Mesothelial cell of epicardium (in vitro differentiated cells): ENCODE measurements around the gene MED13. TPM values are rescaled to one million over a fixed set of nuclear protein-coding genes. Genes with fewer than 3 reads are reported as not detected.

Experiments used
- DNase-seq, 2 experiments: peaks; one replicate each; pipeline ENCODE4 v3.0.0; 2021; ENCODE audit warnings: low spot score in 2 of 2; ENCODE audit not compliant: unreplicated experiment in 2 of 2
- H3K27ac Mint-ChIP-seq: 2 replicates; pipeline ENCODE4 v1.8.0; 2021; ENCODE audit warnings: mixed read lengths
- H3K27me3 Mint-ChIP-seq: 2 replicates; pipeline ENCODE4 v1.8.0; 2021; ENCODE audit warnings: low read depth, mixed read lengths
- H3K36me3 Mint-ChIP-seq: 2 replicates; pipeline ENCODE4 v1.8.0; 2021; ENCODE audit warnings: mixed read lengths
- H3K4me1 Mint-ChIP-seq: 2 replicates; pipeline ENCODE4 v1.8.0; 2021; ENCODE audit warnings: mixed read lengths
- H3K4me3 Mint-ChIP-seq: 2 replicates; pipeline ENCODE4 v1.8.0; 2021; ENCODE audit warnings: mild to moderate bottlenecking, moderate library complexity, mixed read lengths
- H3K9me3 Mint-ChIP-seq: 2 replicates; pipeline ENCODE4 v1.8.0; 2021; ENCODE audit warnings: mixed read lengths
- CTCF ChIP-seq: fragments of 200-600 bp; sonication (generic); IDR thresholded peaks from one replicate; pipeline ENCODE4 v1.5.0; 2021; ENCODE audit warnings: antibody characterized with exemption; ENCODE audit not compliant: unreplicated experiment
- total RNA-seq: library from RNA; stranded (reverse); gene quantifications from 3 replicates; pipeline ENCODE4 v1.2.1, GENCODE V29; 2021

The MED13 gene
- total RNA-seq, 1 donor from 2014 or later = 73.0 TPM

- Mint-ChIP-seq H3K4me1 (no peaks in the 10 kb centered on the region), H3K36me3 (no peaks in the 10 kb centered on the region)
Observed at GRCh38 chr17:62092784-62093183, 27.7 kb upstream of the MED13 start.

GRCh38 chr17:62091804-62092203 lies 26.7 kb upstream of the MED13 start:
- no peak for TF ChIP-seq CTCF
- no peak overlapping the region for H3K4me3 Mint-ChIP-seq
- peaks cover 6% of the 10 kb centered on the region for H3K27me3 Mint-ChIP-seq
- H3K4me1 Mint-ChIP-seq = no peaks in the 10 kb centered on the region
- no peak overlapping the region for H3K27ac Mint-ChIP-seq
- H3K36me3 Mint-ChIP-seq = no peaks in the 10 kb centered on the region
- no peak for DNase-seq
- H3K9me3 Mint-ChIP-seq = no peaks in the 10 kb centered on the region

More at GRCh38 chr17:62092784-62093183, 27.7 kb upstream of the MED13 start:
- no peaks in the 10 kb centered on the region for H3K9me3 Mint-ChIP-seq
- no peak for DNase-seq
- no peak overlapping the region for H3K27ac Mint-ChIP-seq
- peaks cover 5% of the 10 kb centered on the region for H3K27me3 Mint-ChIP-seq
- no peak overlapping the region for H3K4me3 Mint-ChIP-seq
- no peak for TF ChIP-seq CTCF

- DNase-seq = no peak
- H3K4me3 Mint-ChIP-seq = no peak overlapping the region
- H3K4me1 Mint-ChIP-seq = no peaks in the 10 kb centered on the region
- TF ChIP-seq CTCF = no peak
- no peaks in the 10 kb centered on the region for H3K36me3 Mint-ChIP-seq
- peaks cover 11% of the 10 kb centered on the region for H3K27me3 Mint-ChIP-seq
- H3K9me3 Mint-ChIP-seq = no peaks in the 10 kb centered on the region
- H3K27ac Mint-ChIP-seq = no peak overlapping the region
Observed at GRCh38 chr17:62090868-62091267, 25.8 kb upstream of the MED13 start.

GRCh38 chr17:62090021-62090824 lies 25.1 kb upstream of the MED13 start:
- H3K27me3 Mint-ChIP-seq = peaks cover 14% of the 10 kb centered on the region
- DNase-seq = no peak
- H3K27ac Mint-ChIP-seq = no peak overlapping the region
- TF ChIP-seq CTCF = no peak
- H3K4me1 Mint-ChIP-seq = no peaks in the 10 kb centered on the region
- H3K4me3 Mint-ChIP-seq = no peak overlapping the region
- no peaks in the 10 kb centered on the region for H3K36me3 Mint-ChIP-seq
- H3K9me3 Mint-ChIP-seq = no peaks in the 10 kb centered on the region

- Mint-ChIP-seq H3K36me3 (no peaks in the 10 kb centered on the region), H3K9me3 (no peaks in the 10 kb centered on the region), H3K27me3 (peaks cover 14% of the 10 kb centered on the region), H3K27ac (no peak overlapping the region), H3K4me1 (no peaks in the 10 kb centered on the region), H3K4me3 (no peak overlapping the region)
- TF ChIP-seq CTCF = no peak
- no peak for DNase-seq
Observed at GRCh38 chr17:62089334-62089733, 24.3 kb upstream of the MED13 start.
